ENCODE measurements around the gene MIPOL1.
"Not testable (repeated sequence)": the region's sequence is repeated elsewhere in the genome, so short reads cannot be mapped to it uniquely, and the experiment has no call there.

Gene MIPOL1

DNA sequence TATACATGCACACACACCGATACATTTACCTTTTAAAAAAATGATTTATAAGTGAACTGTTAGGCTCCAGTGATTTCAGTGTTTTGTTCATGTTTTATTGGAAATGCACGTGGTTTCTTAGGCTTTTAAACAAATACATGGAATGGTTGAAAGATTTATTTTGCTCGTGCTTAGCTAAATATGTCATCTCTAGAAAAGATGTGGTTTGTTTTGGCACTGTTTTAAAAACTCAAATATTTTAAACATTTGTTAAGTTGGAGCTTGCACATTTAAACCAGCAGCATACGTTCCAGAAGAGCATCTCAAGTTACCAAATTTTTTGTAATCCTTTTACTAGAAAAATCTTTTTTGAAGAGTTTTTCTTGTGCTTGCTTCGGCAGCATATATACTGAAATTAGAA is 352.8 kb downstream of the MIPOL1 start:
- FAIRE-seq (no peak), DNase-seq (ENCODE audit: insufficient read length) (no peak)
- TF ChIP-seq TAF1 (IDR thresholded peaks at IDR 0.05; ENCODE audit: borderline replicate concordance, low read depth, low read length): no peak
- no peak for TF ChIP-seq POLR2A (IDR thresholded peaks at IDR 0.05; ENCODE audit: low read depth, low read length)
- TF ChIP-seq POLR2AphosphoS5 (IDR thresholded peaks at IDR 0.05; ENCODE audit: low read depth, low read length): no peak

DNA sequence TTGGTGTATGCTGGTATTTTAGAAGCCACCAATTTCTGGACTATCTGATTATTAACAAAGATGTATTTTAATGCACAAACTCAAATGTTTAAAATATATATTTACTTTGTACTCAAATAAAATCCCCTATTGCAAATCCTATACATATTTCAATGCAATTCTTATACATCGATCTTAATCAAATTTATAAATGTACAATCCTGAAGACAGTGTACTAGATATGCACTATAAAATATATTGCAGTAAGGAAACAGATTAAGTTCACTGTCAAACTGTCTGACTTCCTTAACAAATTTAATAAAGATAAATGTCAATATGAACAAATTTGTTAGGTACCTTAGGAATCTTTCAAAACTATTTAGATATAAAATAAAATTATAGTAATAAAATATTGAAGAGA is 353.4 kb downstream of the MIPOL1 start:
- DNase-seq (ENCODE audit: insufficient read length) (no peak), FAIRE-seq (no peak)
- TF ChIP-seq TAF1 (IDR thresholded peaks at IDR 0.05; ENCODE audit: borderline replicate concordance, low read depth, low read length) (no peak), POLR2A (IDR thresholded peaks at IDR 0.05; ENCODE audit: low read depth, low read length) (no peak), POLR2AphosphoS5 (IDR thresholded peaks at IDR 0.05; ENCODE audit: low read depth, low read length) (no peak)

DNA sequence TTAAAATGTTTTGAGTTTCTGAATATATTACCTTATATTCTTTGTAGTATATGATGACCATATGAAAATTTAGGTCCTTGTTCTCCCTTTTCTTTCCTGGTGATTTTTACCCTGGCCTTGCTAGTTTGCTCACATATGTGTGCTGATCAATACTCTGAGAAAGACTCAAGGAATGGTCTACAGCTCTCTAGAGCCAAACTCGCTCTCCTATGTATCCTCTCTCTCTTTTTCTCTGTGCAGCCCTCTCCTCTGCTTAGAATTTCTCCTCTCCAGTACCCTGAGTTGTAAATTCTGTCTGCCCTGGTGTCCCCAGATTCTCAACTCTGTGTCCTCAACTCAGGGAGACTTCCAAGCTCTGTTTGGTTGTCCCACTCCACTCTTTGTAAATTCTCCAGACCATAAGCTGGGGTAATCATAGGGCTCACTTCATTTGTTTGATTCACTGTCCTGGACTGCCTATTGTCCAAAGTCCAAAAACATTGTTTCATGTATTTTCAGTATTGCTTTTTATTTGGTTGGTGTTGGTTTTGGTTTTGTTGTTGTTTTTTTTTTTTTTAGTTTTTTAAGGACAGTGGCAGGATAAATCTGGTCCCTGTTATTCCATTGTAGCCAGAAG is 356.3 kb downstream of the MIPOL1 start:
- no peak for TF ChIP-seq TAF1 (IDR thresholded peaks at IDR 0.05; ENCODE audit: borderline replicate concordance, low read depth, low read length)
- no peak for TF ChIP-seq POLR2AphosphoS5 (IDR thresholded peaks at IDR 0.05; ENCODE audit: low read depth, low read length)
- FAIRE-seq: no peak

DNA sequence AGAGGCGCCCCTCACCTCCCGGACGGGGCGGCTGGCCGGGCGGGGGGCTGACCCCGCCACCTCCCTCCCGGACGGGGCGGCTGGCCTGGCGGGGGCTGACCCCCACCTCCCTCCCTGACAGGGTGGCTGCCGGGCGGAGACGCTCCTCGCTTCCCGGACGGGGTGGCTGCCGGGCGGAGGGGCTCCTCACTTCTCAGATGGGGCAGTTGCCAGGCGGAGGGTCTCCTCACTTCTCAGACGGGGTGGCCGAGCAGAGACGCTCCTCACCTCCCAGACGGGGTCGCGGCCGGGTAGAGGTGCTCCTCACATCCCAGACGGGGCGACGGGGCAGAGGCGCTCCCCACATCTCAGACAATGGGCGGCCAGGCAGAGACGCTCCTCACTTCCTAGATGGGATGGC is 357.9 kb downstream of the MIPOL1 start:
- DNase-seq (ENCODE audit: insufficient read length); FAIRE-seq: not testable (repeated sequence)

More for the DNA sequence above, 356.3 kb downstream of the MIPOL1 start:
- DNase-seq (ENCODE audit: insufficient read length): no peak

DNA sequence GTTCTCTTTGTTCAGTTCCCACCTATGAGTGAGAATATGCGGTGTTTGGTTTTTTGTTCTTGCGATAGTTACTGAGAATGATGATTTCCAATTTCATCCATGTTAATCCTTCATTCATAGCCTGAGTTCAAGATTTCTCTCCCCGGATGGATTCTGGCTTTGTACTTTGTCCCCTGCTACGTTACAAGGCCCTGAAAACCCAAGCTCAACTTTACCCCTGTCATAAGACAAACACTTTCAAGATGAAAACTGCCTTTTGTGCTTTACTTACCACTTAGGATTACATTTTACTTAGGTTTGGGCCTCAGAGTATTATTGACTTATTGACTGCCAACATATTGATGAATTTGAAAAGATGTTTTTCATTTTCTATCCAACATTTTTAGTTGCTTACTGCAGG is 361.0 kb downstream of the MIPOL1 start:
- no peak for TF ChIP-seq POLR2AphosphoS5 (IDR thresholded peaks at IDR 0.05; ENCODE audit: low read depth, low read length)
- TF ChIP-seq TAF1 (IDR thresholded peaks at IDR 0.05; ENCODE audit: borderline replicate concordance, low read depth, low read length): no peak
- no peak for TF ChIP-seq POLR2A (IDR thresholded peaks at IDR 0.05; ENCODE audit: low read depth, low read length)
- no peak for FAIRE-seq
- DNase-seq (ENCODE audit: insufficient read length): no peak

DNA sequence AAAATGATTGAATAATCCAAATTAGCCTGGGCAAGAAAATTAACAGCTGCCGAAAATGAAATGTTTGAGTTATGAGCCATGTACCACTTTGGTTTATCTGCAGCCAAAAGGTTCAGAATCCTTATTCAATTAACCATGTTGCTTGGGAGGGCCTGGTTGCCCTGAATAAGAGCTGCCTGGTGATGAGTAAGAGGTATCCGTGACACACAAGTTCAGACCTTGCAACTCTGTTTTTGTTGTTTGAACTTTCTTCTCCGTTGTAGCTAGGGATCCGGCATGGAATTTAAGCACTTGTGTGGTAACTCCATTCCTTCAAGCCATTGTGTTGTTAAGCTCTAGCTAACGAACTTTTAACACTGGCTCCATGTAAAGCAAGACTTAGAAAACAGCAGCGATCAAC is 361.6 kb downstream of the MIPOL1 start:
- TF ChIP-seq TAF1 (IDR thresholded peaks at IDR 0.05; ENCODE audit: borderline replicate concordance, low read depth, low read length) (no peak), POLR2A (IDR thresholded peaks at IDR 0.05; ENCODE audit: low read depth, low read length) (no peak), POLR2AphosphoS5 (IDR thresholded peaks at IDR 0.05; ENCODE audit: low read depth, low read length) (no peak)
- no peak for FAIRE-seq
- DNase-seq (ENCODE audit: insufficient read length): no peak

DNA sequence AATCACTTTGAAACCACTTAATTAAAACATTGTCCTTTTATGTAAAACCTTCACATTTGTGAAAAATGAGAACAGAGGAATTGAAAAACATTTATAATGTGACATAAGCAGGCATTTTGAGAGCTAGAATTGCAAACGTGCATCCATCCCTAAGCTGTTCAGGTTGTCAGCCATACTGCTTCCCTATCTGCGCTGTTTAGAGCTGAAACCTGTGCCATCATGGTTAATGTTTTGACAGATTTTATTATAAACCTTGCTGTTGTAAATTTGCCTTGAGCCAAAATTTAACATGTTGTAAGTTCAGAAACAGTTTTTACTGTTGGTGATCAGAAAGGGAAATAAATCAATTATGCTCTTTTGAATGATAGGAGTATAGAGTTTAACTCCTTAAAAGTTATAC is 365.5 kb downstream of the MIPOL1 start:
- DNase-seq (ENCODE audit: insufficient read length) (no peak), FAIRE-seq (no peak)
- no peak for TF ChIP-seq POLR2AphosphoS5 (IDR thresholded peaks at IDR 0.05; ENCODE audit: low read depth, low read length)
- TF ChIP-seq TAF1 (IDR thresholded peaks at IDR 0.05; ENCODE audit: borderline replicate concordance, low read depth, low read length): no peak
- no peak for TF ChIP-seq POLR2A (IDR thresholded peaks at IDR 0.05; ENCODE audit: low read depth, low read length)

DNA sequence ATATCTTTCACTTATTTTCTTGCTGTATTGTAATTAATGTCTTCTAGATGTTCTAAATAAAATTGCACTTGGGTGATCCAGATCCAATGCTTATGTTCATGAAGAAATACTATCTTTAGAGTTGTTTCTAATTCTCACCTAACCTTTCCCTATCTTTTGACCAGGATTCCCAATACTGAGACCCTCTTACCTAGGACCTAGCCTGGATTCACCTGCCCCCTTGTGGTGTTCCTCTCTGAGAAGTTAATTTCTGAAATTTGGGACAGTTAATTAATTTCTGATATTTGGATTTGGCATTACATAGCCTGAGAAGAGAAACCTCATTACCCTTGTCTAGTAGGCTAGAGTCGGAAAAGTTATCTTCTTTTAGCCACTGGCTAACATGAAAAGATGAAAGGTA is 367.8 kb downstream of the MIPOL1 start:
- no peak for FAIRE-seq
- no peak for DNase-seq (ENCODE audit: insufficient read length)

DNA sequence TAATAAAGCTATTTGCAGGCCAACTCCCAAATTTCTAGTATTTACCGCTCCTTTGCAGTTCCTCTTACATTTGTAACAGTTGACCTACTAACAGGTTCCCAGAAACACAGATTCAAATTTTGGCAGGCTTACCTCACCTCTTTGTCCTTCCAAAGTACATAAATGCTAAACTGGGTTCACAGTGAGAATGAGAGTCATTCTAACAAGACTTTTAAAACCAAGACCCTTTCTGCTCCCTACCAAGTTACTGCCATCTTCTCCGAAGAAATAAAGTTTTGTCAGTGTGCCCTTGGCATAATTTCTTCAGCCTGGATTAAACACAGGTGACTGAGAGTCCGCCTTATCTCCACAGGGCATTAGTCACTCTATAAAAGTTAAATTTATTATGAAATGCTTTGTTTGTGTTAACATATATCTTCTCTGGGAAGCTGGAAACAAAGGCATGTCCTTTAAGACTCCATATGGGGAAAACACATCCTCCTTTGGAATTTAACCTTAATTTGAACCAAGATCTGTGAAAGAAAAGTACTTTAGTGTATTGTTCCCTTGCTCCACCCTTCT is 369.2 kb downstream of the MIPOL1 start:
- FAIRE-seq (no peak), DNase-seq (ENCODE audit: insufficient read length) (no peak)
- no peak for TF ChIP-seq TAF1 (IDR thresholded peaks at IDR 0.05; ENCODE audit: borderline replicate concordance, low read depth, low read length)
- no peak for TF ChIP-seq POLR2A (IDR thresholded peaks at IDR 0.05; ENCODE audit: low read depth, low read length)
- no peak for TF ChIP-seq POLR2AphosphoS5 (IDR thresholded peaks at IDR 0.05; ENCODE audit: low read depth, low read length)

More for the DNA sequence above, 367.8 kb downstream of the MIPOL1 start:
- TF ChIP-seq TAF1 (IDR thresholded peaks at IDR 0.05; ENCODE audit: borderline replicate concordance, low read depth, low read length): no peak
- no peak for TF ChIP-seq POLR2AphosphoS5 (IDR thresholded peaks at IDR 0.05; ENCODE audit: low read depth, low read length)
- no peak for TF ChIP-seq POLR2A (IDR thresholded peaks at IDR 0.05; ENCODE audit: low read depth, low read length)

DNA sequence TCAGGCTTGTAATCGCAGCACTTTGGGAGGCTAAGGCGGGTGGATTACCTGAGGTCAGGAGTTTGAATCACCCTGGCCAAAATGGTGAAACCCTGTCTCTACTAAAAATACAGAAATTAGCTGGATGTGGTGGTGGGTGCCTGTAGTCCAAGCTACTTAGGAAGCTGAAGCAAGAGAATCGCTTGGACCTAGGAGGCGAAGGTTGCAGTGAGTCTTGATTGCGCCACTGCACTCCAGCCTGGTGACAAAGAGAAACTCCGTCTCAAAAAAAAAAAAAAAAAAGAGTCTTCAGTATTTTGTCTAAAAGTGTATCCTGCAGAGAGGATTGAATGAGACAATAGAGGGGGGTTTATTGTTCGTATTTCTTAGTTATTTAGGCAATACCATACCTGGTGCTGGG is 372.0 kb downstream of the MIPOL1 start:
- FAIRE-seq (no peak), DNase-seq (ENCODE audit: insufficient read length) (no peak)
- TF ChIP-seq TAF1 (IDR thresholded peaks at IDR 0.05; ENCODE audit: borderline replicate concordance, low read depth, low read length): no peak
- no peak for TF ChIP-seq POLR2A (IDR thresholded peaks at IDR 0.05; ENCODE audit: low read depth, low read length)
- TF ChIP-seq POLR2AphosphoS5 (IDR thresholded peaks at IDR 0.05; ENCODE audit: low read depth, low read length): no peak

DNA sequence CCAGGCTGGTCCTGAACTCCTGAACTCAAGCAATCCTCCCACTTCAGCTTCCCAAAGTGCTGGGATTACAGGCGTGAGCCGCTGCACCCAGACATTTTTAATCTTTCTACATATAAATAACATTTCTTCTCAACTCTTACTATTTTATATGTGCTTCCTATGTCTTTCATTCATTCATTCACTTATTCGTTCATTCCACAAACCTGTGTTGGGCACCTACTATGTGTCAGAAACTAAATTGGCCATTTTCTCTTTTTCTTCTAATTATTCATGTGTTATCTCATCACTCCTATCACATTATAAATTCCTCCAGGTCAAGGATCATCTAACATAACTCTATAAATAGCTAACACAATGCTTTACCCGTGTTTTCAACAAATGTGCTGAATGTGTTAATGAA is 373.7 kb downstream of the MIPOL1 start:
- TF ChIP-seq POLR2A (IDR thresholded peaks at IDR 0.05; ENCODE audit: low read depth, low read length): no peak
- no peak for TF ChIP-seq POLR2AphosphoS5 (IDR thresholded peaks at IDR 0.05; ENCODE audit: low read depth, low read length)
- no peak for TF ChIP-seq TAF1 (IDR thresholded peaks at IDR 0.05; ENCODE audit: borderline replicate concordance, low read depth, low read length)
- DNase-seq (ENCODE audit: insufficient read length): no peak
- no peak for FAIRE-seq

DNA sequence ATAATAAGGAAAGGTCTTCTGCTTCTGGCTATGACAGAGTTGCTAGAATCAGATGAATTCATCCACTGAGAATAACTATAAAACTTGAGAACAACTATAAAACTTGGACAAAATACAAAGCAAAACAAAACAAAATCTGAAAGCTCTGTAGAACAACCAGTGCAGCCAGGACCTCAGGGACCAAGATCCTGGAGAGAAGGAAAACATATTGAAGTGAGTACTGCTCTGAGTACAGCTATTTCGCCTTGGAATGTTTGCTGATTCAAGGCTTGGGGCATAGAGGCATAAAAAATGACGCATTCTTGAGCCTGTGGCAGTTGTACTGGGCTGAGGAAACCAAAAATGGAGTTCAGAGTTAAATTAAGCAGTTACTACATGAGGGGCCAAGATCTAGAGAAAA is 375.6 kb downstream of the MIPOL1 start:
- no peak for FAIRE-seq
- TF ChIP-seq POLR2AphosphoS5 (IDR thresholded peaks at IDR 0.05; ENCODE audit: low read depth, low read length) (no peak), TAF1 (IDR thresholded peaks at IDR 0.05; ENCODE audit: borderline replicate concordance, low read depth, low read length) (no peak), POLR2A (IDR thresholded peaks at IDR 0.05; ENCODE audit: low read depth, low read length) (no peak)

More for the DNA sequence above, 375.6 kb downstream of the MIPOL1 start:
- DNase-seq (ENCODE audit: insufficient read length): no peak
